SIG-M5 (cell line): Measurements from ENCODE around the gene ANO8.
A peak's percentile ranks its signal among the peaks of the same experiment; 100 is the strongest.

ENCODE experiments used
- DNase-seq: peaks from one replicate; lab custom pipeline; 2025; lab: John Stamatoyannopoulos, UW

Gene ANO8

DNA sequence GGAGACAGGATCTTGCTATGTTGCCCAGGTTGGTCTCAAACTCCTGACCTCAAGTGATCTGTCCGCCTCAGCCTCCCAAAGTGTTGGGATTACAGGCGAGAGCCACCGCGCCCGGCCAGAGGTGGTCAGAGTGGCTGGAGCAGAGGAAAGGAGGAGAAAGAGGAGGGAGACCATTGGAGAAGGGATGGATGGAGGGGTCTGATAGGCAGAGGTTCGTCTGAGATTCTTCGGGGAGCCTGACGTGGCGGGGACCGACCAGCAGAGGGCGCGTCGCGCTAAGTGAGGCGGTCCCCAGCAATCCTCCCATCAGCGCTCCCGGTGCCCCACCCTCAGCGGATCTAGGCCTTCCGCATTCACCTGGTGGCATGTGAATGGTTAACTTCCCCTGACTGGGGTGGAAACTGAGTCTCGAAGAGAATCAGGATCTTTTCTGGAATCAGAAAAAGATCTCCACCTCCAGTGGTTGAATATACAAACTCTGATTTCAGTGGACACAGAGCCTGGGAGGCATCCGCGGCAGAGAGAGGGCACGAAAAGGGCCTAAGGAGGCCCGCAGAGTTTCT lies 11.5 kb upstream of the ANO8 start:
- no peak for DNase-seq

DNA sequence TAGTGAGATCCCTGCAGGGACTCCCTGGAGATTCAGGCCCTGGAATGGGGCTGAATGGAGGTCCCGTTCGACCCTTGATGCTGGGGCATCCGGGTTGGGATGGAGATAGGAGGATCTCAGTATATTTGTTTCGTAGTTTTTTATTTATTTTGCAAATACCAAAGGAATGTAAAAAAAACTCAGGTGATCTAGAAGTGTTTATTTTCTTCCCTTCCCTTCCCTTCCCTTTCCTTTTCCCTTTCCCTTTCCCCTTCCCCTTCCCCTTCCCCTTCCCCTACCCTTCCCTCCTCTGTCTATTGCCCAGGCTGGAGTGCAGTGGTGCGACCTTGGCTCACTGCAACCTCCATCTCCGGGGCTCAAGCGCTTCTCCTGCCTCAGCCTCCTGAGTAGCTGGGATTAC lies 7.2 kb upstream of the ANO8 start:
- DNase-seq: no peak

DNA sequence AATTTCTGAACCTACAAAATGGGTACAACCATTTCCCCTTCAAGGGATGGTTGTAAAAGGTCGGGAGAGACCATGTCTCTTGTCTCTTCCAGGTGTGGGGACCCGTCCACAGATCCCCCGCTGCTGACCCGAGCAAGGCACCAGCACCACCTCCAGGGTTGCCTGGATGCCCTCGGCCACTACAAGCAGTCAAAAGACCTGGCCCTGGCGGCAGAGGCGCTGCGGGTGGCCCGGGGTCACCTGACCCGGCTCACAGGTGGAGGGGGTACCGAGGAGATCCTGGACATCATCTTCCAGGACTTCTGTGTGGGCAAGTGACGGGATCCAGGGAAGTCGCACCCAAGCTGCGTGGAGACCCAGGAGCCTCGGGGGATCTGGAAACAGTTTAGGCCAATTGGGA lies 6.7 kb upstream of the ANO8 start:
- no peak for DNase-seq

DNA sequence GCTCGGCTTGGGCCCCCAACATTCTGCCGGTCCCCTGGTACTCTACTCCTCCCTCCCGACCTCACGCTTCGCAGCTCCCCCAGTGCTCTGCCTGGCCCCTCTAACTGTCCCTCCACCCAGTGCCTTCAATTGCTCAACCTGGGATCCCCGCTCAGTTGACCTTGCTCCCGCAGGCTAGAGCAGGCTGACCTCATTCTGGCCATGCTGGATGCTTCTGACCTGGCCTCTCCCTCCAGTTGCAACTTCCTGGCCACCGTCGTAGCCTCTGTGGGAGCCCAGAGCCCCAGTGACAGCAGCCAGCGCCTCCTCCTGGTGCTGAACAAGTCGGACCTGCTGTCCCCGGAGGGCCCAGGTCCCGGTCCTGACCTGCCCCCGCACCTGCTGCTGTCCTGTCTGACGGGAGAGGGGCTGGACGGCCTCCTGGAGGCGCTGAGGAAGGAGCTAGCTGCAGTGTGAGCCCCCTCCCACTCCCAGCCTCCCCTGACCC lies 6.3 kb upstream of the ANO8 start:
- DNase-seq: no peak

DNA sequence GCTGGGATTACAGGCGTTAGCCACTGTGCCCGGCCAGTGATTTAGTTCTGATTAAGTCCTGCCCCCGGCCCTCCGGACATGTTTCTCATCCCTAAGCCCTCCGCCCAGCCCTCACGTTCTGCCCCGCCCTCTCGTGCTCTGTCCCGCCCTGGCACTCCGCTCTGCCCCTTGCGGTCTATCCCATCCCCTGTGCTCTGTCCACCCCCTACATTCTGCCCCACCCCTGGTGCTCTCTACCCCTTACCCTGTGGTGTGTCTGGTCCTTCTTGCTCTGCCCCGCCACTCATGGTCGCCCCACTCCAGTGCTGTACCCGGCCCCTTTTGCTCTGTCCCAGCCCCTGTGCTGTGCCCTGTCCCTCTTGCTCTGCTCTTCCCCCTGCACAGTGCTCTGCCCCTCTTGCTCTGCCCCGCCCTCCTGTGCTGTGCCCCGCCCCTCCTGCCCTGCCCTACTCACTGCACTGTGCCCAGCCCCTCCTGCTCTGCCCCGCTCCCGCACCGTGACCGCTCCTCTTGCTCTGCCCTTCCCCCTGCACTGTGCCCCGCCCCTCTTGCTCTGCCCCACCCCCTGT lies 5.7 kb upstream of the ANO8 start:
- DNase-seq: no peak

DNA sequence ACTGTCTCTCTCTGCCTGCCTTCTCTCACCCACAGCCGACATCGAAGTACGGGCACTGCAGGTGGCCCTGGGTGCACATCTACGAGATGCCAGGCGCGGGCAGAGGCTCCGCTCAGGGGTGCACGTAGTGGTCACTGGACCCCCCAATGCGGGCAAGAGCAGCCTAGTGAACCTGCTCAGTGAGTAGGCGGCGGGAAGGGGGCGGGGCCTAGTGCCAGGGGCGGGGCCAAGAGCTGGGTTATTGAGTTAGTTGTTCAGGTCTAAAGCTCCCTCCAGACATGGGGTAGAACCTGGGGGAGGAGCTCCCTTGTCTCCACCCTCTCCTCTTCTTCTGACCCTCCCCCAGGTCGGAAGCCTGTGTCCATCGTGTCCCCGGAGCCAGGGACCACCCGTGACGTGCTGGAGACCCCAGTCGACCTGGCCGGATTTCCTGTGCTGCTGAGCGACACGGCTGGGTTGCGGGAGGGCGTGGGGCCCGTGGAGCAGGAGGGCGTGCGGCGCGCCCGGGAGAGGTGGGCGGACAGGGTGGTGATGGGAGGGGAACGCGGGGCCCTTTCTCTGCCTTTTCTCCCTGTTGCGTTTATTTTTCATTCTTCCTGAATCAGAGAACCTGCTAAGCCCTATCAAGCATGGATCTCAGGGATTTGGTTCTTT lies 4.6 kb upstream of the ANO8 start:
- DNase-seq: no peak

DNA sequence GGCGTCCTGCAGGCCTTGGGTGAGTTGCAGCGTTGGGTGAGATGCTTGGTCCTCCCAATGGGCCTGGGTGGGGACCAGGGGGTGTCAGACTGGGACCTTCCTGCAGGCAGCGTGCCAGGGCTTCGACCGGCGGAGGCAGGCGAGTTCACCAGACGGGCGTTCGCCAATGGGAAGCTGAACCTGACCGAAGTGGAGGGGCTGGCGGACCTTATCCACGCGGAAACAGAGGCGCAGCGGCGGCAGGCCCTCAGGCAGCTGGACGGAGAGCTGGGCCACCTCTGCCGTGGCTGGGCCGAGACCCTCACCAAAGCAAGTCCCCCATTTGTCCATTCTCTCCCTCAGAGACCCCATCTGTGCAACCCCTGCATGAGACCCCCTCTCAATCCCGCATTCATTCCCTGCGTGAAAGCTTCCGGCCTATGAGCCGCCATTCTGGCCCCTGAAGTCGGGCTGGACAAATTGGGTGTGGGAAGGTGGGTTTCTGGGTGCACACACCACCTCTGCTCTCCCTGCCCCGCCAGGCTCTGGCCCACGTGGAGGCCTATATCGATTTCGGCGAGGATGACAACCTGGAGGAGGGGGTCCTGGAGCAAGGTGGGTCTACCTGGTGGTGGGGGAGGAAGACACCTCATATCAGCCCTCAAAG lies 3.9 kb upstream of the ANO8 start:
- DNase-seq: no peak

DNA sequence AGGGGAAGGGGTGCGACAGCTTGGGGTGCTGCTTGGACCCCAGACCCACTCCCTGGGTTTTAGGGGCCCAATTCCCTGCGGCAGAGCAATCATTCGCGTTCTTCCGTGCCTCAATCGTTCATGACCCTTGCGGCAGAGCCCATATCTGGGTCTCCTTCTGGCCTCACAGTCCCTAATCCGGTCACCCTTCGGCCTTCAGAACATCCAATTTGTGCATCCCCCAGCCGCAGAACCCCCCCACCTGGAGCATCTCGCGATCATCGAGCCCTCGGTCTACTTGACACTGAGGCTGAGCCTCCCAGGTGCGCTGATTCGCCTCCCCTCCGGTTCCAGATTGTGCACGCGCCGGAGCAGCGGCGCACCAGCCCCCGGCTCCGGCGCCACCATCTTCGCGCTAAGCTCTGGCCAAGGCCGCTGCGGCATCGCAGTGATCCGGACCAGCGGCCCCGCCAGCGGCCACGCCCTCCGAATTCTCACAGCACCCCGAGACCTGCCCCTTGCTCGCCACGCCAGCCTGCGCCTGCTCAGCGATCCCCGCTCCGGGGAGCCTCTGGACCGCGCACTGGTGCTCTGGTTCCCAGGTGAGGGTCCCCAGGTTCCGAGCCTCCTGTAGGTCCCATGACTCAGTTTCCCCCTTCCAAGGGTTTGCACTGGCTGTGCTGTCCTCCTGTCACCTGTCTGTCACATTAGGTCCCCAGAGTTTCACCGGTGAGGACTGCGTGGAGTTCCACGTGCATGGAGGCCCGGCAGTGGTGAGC lies 3.2 kb upstream of the ANO8 start:
- DNase-seq: no peak

DNA sequence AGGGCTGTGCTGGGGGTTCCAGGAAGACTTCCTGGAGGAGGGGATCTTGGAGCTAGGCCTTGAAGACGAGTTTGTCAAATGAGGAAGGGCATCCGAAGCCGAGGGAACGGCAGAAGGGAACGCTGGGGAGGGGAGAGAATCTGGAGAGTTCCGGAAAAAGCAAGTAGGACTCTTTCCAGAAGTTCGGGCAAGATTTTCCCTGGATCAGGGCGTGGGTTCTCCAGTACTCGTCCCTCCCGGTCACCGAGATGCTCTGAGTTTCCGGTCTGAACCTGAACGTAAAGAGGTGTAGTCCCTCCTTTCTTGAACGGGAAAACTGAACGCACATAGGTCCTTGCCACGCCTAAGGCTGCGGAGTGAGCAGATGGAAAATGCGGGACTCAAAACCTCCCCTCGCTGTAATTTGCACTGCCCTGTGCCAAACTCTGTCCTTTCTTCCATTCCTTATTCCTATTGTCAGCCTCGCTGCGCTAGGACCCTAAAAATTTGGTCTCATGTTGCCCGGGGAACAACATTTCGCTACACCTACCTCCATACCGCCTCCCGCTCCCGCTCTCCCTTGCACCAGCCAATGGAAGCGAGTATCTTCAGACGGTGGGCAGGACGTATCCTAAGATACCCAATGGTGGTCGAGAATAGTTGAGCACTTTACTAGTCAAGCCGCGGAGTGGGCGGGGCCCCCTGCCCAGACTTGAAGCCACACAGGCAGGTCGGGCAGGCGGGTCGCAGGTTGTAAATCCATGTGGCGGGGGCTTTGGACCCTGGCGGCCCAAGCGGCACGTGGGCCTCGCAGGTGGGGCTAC lies 2.4 kb upstream of the ANO8 start, which contains the start of gene GTPBP3:
TSS of gene GTPBP3 (plus strand) at position 682 of the 803 bp plus-strand sequence. CDS start at position 741, 59 bp downstream.
- DNase-seq: peak; percentile 93

DNA sequence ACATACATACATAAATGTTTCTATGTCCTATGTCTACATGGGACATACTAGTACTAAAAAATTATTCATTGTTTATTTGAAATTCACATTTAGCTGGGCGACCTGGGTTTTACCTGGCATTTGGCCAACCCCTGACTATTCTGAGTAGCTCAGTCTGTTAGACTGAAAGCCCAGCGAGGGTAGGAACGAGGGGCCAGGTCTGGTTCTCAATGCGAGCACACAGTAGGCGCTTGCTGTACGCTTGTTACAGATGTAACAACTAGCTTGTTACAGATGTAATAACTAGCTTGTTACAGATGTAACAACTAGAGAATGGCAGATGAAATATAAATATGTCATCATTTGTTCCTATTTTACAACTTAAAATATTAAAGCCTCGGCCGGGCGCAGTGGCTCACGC lies 920 bp upstream of the ANO8 start:
- DNase-seq: no peak

DNA sequence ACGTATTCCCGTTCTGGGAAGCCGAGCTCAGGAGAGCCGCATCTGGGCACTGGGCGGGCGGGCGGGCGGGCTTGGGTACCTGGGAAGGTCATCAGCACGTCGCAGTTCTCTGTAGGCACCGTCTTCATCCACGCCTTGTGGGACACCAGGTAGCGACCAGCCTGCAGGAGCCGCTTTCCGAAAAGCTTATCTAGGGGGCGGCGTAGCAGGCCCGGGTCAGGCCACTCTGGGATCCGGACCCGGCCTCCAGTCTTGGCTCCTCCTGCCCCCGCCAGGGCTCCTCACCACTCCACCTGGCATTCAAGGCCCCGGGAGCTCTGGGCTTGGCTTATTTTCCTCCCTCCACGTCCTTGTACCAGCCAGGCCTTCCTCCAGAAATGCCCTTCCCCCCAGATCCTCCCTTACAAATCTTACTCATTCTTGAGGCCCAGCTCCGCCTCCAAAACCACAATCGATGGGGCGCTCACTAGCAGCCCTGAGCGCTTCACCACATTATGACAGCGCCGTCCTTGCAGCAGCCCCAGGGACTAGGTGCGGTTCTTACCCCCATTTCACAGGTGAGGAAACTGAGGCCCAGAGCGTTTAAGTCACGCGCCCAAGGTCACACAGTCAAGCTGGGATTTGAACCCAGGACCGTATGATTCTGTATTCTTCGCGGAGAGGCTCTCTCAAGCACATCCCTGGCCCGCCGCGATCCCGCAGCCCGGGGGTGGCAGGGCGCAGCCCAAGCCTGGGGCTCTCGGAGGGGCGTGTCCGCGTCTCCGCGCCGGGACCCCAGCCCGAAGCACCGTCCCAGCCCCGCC lies 843 bp downstream of the ANO8 start:
- DNase-seq: no peak

DNA sequence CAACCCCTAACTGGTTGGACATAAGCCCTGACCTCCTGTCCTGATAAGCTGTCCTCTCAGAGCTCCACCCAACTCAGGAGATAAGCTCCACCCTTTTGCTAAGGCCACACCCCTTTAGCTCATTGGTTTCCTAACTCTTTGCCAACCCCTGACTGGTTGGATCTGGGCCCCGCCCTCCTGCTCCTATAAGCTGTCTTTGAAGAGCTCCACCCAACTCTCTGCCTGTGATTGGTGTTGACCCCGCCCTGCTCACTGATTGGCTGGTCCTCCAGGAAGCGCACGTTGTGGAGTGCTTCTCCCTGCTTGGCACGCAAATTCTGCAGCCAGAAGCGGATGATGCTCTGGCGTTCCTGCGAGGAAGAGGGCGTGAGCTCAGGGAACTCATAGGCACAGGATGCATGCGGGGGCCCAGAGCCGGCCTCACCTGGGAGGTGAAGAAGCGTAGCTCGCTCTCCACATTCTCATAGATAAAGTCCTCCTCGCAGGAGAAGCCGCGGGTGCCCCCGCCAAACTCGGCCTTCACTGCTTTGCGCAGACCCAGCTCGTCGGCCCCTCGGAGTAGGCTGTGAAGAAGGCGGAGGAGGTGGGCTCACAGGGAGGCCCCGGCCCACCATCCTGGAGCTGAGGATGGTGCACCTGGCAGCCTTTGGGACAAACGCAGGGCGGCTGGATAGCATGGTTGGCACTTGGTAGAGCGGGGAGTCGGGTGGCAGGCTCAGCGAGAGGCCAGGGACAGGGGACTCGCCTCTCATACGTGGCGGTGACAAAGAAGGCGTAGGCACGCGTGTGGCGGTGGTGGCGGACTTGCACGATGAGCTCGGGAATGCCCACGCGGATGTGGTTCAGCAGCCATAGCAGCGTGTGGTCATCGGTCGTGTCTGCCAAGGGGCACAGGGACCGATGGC lies 1.7 kb downstream of the ANO8 start:
- DNase-seq: no peak

DNA sequence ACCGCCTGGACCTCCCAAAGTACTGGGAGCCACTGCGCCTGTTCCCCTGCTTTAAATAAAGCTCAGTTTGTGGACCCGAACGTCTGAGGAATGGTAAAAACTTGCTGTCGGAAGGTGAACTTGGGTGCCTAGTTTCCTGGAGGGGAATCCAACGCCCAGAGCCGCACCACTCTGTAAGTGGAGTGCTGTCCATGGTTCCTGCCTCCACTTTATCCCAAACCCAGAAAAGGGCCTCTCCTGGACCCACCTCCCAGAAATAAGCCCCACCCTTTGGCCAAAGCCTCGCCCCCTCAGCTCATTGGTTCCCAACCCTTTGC lies 2.3 kb downstream of the ANO8 start:
- DNase-seq: no peak

DNA sequence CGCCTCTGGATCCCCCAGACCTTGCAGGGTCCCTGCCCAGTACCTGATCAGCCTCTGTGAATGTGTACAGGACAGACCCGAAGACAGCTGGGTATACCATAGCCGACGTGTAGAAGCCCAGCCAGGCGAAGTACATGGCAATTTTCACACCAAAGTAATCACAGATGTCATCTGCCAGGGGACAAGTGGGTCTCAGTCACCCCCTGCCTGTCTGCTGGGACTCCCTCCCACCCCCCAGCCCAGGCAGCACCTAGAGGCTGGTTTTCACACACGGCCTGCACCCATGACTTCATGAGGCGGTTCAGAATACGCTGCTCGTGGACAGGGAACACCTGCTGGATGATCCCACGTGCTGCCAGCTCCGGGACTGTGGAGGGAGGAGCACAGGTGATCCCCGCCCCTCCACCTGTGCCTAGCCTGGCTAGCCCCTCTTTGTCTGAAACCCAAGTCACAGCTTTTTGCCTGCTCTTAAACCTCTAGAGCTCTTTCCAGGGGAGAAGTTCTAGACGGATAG lies 3.6 kb downstream of the ANO8 start:
- DNase-seq: no peak

DNA sequence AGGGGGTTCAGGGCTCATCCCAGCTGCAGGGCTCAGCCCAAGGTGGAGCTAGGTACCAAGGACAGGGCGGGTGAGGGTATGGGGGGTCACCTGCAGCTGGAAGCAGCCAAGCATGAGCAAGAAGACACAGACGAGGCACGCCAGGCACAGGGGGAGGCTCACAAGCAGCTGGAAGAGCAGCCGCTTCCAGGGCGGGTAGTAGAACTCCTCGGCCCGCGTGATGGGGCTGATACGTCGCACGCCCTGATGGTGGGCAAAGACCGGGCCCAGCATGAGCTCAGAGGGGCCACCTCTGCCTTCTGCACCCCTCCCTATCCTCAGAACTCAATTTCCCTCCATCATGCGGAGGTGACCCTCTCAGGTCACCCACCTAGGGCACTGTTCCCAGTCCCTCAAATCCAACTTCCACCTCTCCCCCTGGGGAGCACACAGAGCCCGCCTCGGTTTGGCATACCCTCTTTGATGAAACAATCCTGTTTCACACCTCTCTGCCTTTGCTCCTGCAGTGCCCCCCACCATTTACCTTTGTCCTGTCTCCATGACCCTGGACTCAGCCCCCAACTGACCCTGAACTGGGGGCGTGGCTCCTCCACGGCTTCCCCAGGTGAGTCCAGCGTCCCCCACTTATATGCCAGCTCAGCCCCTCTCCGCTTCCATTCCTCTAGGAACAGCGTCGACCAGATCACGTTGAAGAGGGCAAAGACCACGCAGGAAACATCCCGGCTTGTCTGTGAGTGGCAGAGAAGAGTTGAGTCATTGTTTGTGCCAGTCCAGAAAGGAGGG lies 4.2 kb downstream of the ANO8 start:
- no peak for DNase-seq

DNA sequence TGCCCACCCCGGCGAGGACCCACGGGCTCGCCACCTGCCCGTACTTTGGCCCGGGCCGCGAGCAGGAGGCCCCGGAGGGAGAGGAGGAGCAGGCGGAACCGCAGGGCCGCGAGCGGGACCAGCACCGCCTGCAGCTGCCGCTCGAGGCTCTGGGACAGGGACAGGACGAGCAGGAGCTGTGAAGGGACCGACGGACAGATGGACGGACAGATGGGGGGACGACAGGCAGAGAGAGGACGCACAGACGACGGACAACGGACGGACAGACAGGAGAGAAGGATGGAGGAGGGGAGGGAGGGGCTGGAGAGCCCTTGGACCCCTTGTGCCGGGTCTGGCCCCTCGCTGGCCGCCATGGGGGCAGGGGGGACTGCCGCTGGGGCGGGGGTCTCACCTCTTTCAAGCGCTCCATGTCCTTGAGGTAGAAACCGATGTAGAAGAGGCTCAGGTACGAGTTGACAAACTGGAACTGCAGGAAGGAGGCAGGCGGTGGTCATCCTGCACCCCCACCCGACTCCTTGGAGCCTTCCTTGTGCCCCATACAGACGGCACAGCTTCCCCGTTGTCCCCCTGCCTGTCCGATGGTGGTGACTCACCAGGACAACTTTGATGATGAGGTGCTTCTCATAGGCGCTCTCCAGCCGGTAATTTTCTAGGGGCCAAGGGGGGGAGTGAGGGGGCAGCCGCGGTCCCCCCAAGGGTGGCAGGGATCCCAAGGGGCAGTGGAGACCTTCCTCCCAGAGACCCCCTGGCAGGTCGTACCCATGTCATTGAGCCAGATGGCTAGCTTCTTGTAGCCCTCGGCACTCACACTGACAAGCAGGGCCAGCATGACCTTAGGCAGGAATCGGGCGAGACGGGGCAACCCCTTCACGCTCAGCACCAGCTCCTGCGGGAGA lies 5.0 kb downstream of the ANO8 start:
- no peak for DNase-seq

DNA sequence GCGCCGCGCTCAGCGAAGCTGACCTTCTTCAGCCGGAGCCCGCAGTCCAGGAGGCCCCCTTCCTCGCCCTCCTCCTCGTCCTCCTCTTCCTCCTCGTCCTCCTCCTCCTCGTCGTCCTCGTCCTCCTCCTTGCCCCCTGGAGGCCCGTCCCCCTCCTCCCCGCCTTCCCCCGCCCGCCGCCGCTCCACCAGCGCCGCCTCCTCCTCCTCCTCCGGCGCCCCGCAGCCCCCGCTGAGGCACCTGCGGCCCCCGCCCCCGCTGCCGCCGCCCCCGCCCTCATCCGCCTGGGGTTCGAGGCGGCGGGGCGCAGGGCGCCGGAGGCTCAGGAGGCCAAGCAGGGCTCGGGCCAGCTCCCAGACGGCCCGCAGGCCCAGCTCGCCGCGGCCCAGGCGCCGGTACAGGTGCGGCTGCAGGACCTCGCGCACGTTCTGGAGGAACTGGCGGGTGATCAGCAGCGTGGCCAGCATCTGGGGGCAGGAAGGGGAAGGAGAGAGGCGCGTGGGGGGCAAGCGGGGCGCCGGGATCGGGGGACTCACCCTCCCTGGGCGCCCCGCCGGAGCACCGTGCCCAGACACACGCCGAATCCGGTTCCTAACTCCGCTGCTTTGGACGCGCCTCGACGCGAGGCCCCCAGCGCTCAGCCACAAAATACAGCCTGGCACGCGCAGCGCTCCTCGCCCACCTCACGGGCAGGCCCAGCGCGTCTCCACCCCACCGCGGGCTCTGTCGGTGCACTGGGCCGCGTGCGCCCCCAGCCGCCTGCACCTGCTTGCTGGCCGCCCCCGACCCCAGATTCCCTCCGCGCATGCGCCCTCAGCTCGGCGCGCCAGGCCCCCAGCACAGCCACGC lies 5.9 kb downstream of the ANO8 start:
- DNase-seq: no peak
